ENCODE data around the gene RAPGEF2.

Gene RAPGEF2

GRCh38 chr4:159101988-159102621 lies 774 bp upstream of the RAPGEF2 start:
- no peaks in the 10 kb centered on the region for H3K9me2 ChIP-seq (replicated peaks; ENCODE audit: insufficient read depth, low read length)
- no peaks in the 10 kb centered on the region for H3K9me3 ChIP-seq (ENCODE audit: insufficient read depth, low read length)
- TF ChIP-seq CTCF (IDR thresholded peaks at IDR 0.05; ENCODE audit: insufficient read depth, low read length, poor library complexity, severe bottlenecking): no peak
- no peak for TF ChIP-seq EZH2phosphoT487 (conservative IDR thresholded peaks at IDR 0.05; ENCODE audit: low read length)
- H3K36me3 ChIP-seq (ENCODE audit: low read length): no peaks in the 10 kb centered on the region
- peaks cover 3% of the 10 kb centered on the region; the same call in 1 of the 2 replicates for H3F3A ChIP-seq (ENCODE audit: insufficient read depth)
- H3K4me3 ChIP-seq (ENCODE audit: insufficient read depth, low read length, poor library complexity, severe bottlenecking): peak overlapping the region; percentile 53
- H4K20me1 ChIP-seq (ENCODE audit: low read depth, low read length): no peaks in the 10 kb centered on the region
- no peaks in the 10 kb centered on the region for H3K79me2 ChIP-seq (ENCODE audit: insufficient read depth, low read length)
- no peak overlapping the region for H3K27ac ChIP-seq (ENCODE audit: low read depth, low read length)
- peak overlapping the region; percentile 66; the same call in 1 of the 2 replicates for H3K9ac ChIP-seq (ENCODE audit: low read length)
- peak overlapping the region; percentile 54 for H3K4me2 ChIP-seq (ENCODE audit: low read depth, low read length, poor library complexity, severe bottlenecking)
- H3K27me3 ChIP-seq (ENCODE audit: low read length): no peaks in the 10 kb centered on the region
- peak overlapping the region; percentile 80 for H2AFZ ChIP-seq (ENCODE audit: low read depth, low read length, severe bottlenecking)

- H3K9me3 ChIP-seq (ENCODE audit: insufficient read depth, low read length): no peaks in the 10 kb centered on the region
- no peaks in the 10 kb centered on the region for H3K79me2 ChIP-seq (ENCODE audit: insufficient read depth, low read length)
- no peaks in the 10 kb centered on the region for H3K27me3 ChIP-seq (ENCODE audit: low read length)
- TF ChIP-seq CTCF (IDR thresholded peaks at IDR 0.05; ENCODE audit: insufficient read depth, low read length, poor library complexity, severe bottlenecking): no peak
- TF ChIP-seq EZH2phosphoT487 (conservative IDR thresholded peaks at IDR 0.05; ENCODE audit: low read length): no peak
- H3K9me2 ChIP-seq (replicated peaks; ENCODE audit: insufficient read depth, low read length): no peaks in the 10 kb centered on the region
- peak overlapping the region; percentile 66 for H3K9ac ChIP-seq (ENCODE audit: low read length)
- H3K36me3 ChIP-seq (ENCODE audit: low read length): no peaks in the 10 kb centered on the region
- peak overlapping the region; percentile 94 for H2AFZ ChIP-seq (ENCODE audit: low read depth, low read length, severe bottlenecking)
- H3K27ac ChIP-seq (ENCODE audit: low read depth, low read length): no peak overlapping the region
- peak overlapping the region; percentile 84 for H3K4me3 ChIP-seq (ENCODE audit: insufficient read depth, low read length, poor library complexity, severe bottlenecking)
- H3F3A ChIP-seq (ENCODE audit: insufficient read depth): peaks cover 3% of the 10 kb centered on the region; the same call in 1 of the 2 replicates
- H3K4me2 ChIP-seq (ENCODE audit: low read depth, low read length, poor library complexity, severe bottlenecking): peak overlapping the region; percentile 91
- no peaks in the 10 kb centered on the region for H4K20me1 ChIP-seq (ENCODE audit: low read depth, low read length)
Observed at GRCh38 chr4:159103384-159103990, 608 bp downstream of the RAPGEF2 start.

GRCh38 chr4:159104694-159105414 lies 2.0 kb downstream of the RAPGEF2 start:
- Histone ChIP-seq H3K9ac (ENCODE audit: low read length) (peak overlapping the region; percentile 32; the same call in 1 of the 2 replicates), H3K9me3 (ENCODE audit: insufficient read depth, low read length) (no peaks in the 10 kb centered on the region), H2AFZ (ENCODE audit: low read depth, low read length, severe bottlenecking) (peak overlapping the region; percentile 0), H3K36me3 (ENCODE audit: low read length) (no peaks in the 10 kb centered on the region), H4K20me1 (ENCODE audit: low read depth, low read length) (no peaks in the 10 kb centered on the region), H3K27me3 (ENCODE audit: low read length) (no peaks in the 10 kb centered on the region), H3K79me2 (ENCODE audit: insufficient read depth, low read length) (no peaks in the 10 kb centered on the region), H3K27ac (ENCODE audit: low read depth, low read length) (no peak overlapping the region), H3K4me2 (ENCODE audit: low read depth, low read length, poor library complexity, severe bottlenecking) (peak overlapping the region; percentile 54), H3K4me3 (ENCODE audit: insufficient read depth, low read length, poor library complexity, severe bottlenecking) (no peak overlapping the region), H3F3A (ENCODE audit: insufficient read depth) (peaks cover 3% of the 10 kb centered on the region; the same call in 1 of the 2 replicates), H3K9me2 (replicated peaks; ENCODE audit: insufficient read depth, low read length) (no peaks in the 10 kb centered on the region)
- TF ChIP-seq CTCF (IDR thresholded peaks at IDR 0.05; ENCODE audit: insufficient read depth, low read length, poor library complexity, severe bottlenecking): no peak
- no peak for TF ChIP-seq EZH2phosphoT487 (conservative IDR thresholded peaks at IDR 0.05; ENCODE audit: low read length)
